PFSK-1 (cell line): ENCODE measurements around the gene CTH.

Source experiments
- FOXP2 ChIP-seq: optimal IDR thresholded peaks from 2 replicates; pipeline ENCODE3; 2011; ENCODE audit warnings: borderline replicate concordance, control low read depth, inconsistent platforms; ENCODE audit not compliant: insufficient read depth; ENCODE audit errors: extremely low read length, extremely low read depth
- POLR2AphosphoS5 ChIP-seq: IDR thresholded peaks from 2 replicates; pipeline ENCODE4 v1.6.1; 2012; ENCODE audit warnings: low read depth, mild to moderate bottlenecking, control low read depth, low read length, moderate library complexity
- REST ChIP-seq, 2 experiments: IDR thresholded peaks; 2 replicates each; pipeline versions ENCODE4 v1.6.1 to v1.8.0; 2011 to 2012; ENCODE audit warnings: low read depth in 2 of 2, low read length in 2 of 2, control low read depth in 1 of 2, inconsistent platforms in 1 of 2, mild to moderate bottlenecking in 1 of 2, moderate library complexity in 1 of 2; ENCODE audit not compliant: insufficient read depth in 1 of 2
- SIN3A ChIP-seq: IDR thresholded peaks from 2 replicates; pipeline ENCODE4 v1.6.1; 2012; ENCODE audit warnings: mild to moderate bottlenecking, low read length, moderate library complexity, borderline replicate concordance; ENCODE audit not compliant: insufficient read depth
- TAF1 ChIP-seq: IDR thresholded peaks from 2 replicates; pipeline ENCODE4 v1.6.1; 2012; ENCODE audit warnings: low read length, control low read depth, borderline replicate concordance; ENCODE audit not compliant: insufficient read depth

The CTH gene

GRCh38 chr1:70436622-70437251 is 25.7 kb downstream of the CTH start:
- TF ChIP-seq TAF1, result no peak
- TF ChIP-seq POLR2AphosphoS5, result no peak
- no peak for TF ChIP-seq SIN3A
- TF ChIP-seq REST (IDR thresholded peaks at IDR 0.05; ENCODE audit: insufficient read depth in 1 of 2, low read depth in 2 of 2, low read length in 2 of 2), result no peak
- no peak for TF ChIP-seq FOXP2

DNA sequence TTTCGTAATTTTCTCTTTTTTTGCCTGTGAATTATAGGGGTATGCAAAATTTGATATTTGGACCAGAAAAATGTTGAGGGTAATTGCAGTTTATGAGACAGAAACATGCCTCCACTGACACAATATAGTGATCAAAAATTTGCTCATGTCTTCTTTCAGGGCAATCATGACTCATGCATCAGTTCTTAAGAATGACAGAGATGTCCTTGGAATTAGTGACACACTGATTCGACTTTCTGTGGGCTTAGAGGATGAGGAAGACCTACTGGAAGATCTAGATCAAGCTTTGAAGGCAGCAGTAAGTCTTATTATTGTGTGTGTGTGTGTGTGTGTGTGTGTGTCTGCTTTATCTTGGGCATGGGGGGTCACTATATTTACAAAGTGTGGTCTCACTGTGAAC is 27.5 kb downstream of the CTH start:
- TF ChIP-seq REST (IDR thresholded peaks at IDR 0.05; ENCODE audit: insufficient read depth in 1 of 2, low read depth in 2 of 2, low read length in 2 of 2) (no peak), FOXP2 (no peak), TAF1 (no peak), POLR2AphosphoS5 (no peak), SIN3A (no peak)

DNA sequence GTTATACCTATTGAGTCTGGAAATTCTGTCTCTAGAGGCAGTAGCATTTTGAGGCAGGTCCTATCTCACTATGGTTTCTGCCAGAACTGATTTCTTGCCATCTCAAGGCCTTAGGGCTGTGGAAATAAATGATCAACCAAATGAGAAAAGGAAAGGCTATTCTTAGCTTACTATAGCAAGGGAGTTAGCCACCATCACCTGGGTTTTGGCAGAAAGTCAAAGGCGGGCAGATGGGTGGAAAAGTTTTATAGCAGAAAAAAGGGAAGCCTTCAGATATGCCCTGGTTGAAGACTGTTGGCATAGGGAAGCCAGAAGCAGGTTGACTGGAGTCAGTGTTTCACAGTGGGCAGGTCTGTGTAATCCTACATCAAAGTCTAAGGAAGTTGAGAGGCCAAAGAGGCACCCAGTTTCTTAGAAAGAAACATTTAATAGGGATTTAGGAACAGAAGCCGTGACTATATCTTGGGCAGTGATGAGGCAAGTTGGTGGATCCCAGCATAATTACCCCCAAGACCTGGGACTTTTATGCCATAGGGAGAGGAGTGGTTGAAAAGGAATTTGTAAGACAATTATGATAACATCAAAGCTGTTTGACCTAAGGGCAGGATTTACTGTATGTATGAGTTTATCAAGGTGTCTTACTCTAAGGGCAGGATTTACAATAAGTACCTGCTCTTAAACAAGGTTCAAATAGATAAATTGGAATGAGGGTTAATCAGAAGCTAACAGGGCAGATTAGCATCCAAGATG is 29.7 kb downstream of the CTH start:
- TF ChIP-seq REST (IDR thresholded peaks at IDR 0.05; ENCODE audit: insufficient read depth in 1 of 2, low read depth in 2 of 2, low read length in 2 of 2), result no peak
- TF ChIP-seq SIN3A, result no peak
- TF ChIP-seq TAF1, result no peak
- TF ChIP-seq POLR2AphosphoS5, result no peak
- TF ChIP-seq FOXP2, result no peak

DNA sequence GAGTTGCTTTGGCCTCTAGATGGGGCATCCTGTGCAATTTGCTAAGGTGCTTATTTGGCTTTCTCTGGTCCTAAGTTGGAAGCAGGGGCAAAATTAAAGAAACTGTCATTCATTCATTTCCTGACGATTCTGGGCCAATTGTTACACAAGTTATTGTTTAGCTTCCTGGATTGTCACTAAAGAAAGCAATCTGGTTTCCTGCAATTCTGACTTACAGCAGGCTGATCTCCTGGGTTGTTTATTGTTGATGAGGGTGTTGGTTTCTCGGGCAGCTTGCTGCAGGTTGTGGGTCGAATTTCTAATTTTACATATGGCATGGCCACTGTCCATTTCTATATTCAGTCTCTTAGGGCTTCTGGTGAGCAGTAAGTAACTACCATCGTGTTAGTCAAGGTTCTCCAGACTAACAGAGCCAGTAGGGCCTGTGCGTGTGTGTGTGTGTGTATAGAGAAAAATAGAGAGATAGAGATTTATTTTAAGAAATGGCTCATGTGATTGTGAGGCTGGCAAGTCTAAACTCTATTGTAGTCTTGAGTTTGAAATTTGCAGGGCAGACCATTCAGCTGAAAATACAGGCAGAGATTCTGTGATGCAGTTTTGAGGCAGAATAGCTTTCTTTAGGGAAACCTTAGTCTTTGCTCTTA is 30.4 kb downstream of the CTH start:
- TF ChIP-seq FOXP2, result no peak
- TF ChIP-seq REST (IDR thresholded peaks at IDR 0.05; ENCODE audit: insufficient read depth in 1 of 2, low read depth in 2 of 2, low read length in 2 of 2), result no peak
- no peak for TF ChIP-seq TAF1
- TF ChIP-seq SIN3A, result no peak
- no peak for TF ChIP-seq POLR2AphosphoS5
